Left renal pelvis (tissue), 4 donors: ENCODE measurements around the gene HES7. TPM values are rescaled to one million over a fixed set of nuclear protein-coding genes. Genes with fewer than 3 reads are reported as not detected.

Experiments used
- DNase-seq, 4 donors: peaks; one replicate each; pipeline ENCODE4 v3.0.0-alpha.2; 2013; ENCODE audit warnings: low read depth in 4 of 4, low spot score in 3 of 4
- polyA plus RNA-seq, 4 donors: library from polyadenylated mRNA; unstranded; fragments of 120-200 nt; gene quantifications; one replicate each; pipeline ENCODE4 v1.2.1, GENCODE V29; 2013; ENCODE audit not compliant: insufficient read length in 4 of 4

HES7 gene
- polyA plus RNA-seq, 4 donors = 0.10 TPM; not detected in 3

- no peak for DNase-seq
Measured at GRCh38 chr17:8143581-8144400, 19.9 kb upstream of the HES7 start.

GRCh38 chr17:8142887-8143580 lies 19.1 kb upstream of the HES7 start:
- DNase-seq = no peak

GRCh38 chr17:8142158-8142886 lies 18.4 kb upstream of the HES7 start:
- DNase-seq = no peak

- DNase-seq = no peak
Measured at GRCh38 chr17:8141741-8142140, 17.8 kb upstream of the HES7 start.

GRCh38 chr17:8141045-8141444 lies 17.1 kb upstream of the HES7 start:
- no peak for DNase-seq

- DNase-seq = no peak
Measured at GRCh38 chr17:8140065-8141029, 16.4 kb upstream of the HES7 start.

- peak in 3 of 4 donors; percentile 93 to 94 (median 94) for DNase-seq
Measured at GRCh38 chr17:8138672-8139371, 14.9 kb upstream of the HES7 start.

GRCh38 chr17:8138374-8138671 lies 14.4 kb upstream of the HES7 start:
- no peak for DNase-seq

GRCh38 chr17:8137645-8138373 lies 13.9 kb upstream of the HES7 start:
- no peak for DNase-seq

GRCh38 chr17:8133941-8134340 lies 10.0 kb upstream of the HES7 start:
- DNase-seq = no peak

- DNase-seq = no peak
Measured at GRCh38 chr17:8133399-8133798, 9.5 kb upstream of the HES7 start.

- DNase-seq = no peak
Measured at GRCh38 chr17:8131844-8132441, 8.0 kb upstream of the HES7 start.

- DNase-seq = no peak
Measured at GRCh38 chr17:8128125-8128784, 4.3 kb upstream of the HES7 start.

- DNase-seq = peak in 1 of 4 donors; percentile 19
Measured at GRCh38 chr17:8126491-8127066, 2.7 kb upstream of the HES7 start.

- DNase-seq = no peak
Measured at GRCh38 chr17:8125947-8126490, 2.1 kb upstream of the HES7 start.

- DNase-seq = peak in 1 of 4 donors; percentile 75
Measured at GRCh38 chr17:8125154-8125946, 1.4 kb upstream of the HES7 start.
